GM19240 (cell line): ENCODE results near the gene GALNT9.

ENCODE experiments used
- DNase-seq: peaks from one replicate; pipeline ENCODE4 v3.0.0; 2011; ENCODE audit warnings: low spot score; ENCODE audit not compliant: insufficient read length

The GALNT9 gene

DNA sequence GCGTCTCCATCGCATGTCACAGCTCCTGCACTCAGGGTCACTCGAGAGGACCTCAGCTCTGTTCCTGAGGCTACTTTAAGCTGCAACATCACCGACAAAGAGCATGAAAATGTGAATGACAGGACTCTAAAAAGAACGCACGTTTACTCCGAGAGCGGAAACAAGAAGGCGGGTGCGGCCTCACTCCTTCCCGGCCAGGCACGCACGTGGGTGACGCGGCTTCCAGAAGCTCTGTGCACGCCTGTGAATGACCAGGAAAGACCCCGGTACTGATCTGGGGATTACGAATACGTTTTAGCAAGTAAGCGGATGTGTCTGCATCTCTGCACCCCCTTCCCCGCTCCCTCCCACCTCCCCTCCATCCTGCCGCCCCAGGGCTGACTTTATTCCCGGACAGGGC is 15.2 kb upstream of the GALNT9 start:
- no peak for DNase-seq

DNA sequence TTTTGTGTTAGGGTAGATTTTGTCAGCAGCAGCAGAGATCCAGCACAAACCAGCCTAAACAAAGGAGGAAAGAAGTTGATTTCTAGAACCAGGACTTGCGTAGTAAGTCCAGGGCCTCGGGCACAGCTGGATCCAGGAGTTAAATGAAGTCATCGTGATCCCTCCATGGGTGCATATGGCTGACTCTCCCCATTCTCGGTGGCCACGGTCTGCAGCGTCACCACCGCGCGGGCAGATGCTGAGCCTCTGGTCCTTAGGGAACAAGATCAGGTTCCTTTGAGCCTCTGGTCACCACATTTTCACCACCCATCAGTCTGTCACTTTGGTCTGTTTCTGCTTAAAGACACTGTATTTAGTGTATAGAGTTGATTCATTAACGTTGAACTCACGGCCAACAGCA is 14.8 kb upstream of the GALNT9 start:
- no peak for DNase-seq

DNA sequence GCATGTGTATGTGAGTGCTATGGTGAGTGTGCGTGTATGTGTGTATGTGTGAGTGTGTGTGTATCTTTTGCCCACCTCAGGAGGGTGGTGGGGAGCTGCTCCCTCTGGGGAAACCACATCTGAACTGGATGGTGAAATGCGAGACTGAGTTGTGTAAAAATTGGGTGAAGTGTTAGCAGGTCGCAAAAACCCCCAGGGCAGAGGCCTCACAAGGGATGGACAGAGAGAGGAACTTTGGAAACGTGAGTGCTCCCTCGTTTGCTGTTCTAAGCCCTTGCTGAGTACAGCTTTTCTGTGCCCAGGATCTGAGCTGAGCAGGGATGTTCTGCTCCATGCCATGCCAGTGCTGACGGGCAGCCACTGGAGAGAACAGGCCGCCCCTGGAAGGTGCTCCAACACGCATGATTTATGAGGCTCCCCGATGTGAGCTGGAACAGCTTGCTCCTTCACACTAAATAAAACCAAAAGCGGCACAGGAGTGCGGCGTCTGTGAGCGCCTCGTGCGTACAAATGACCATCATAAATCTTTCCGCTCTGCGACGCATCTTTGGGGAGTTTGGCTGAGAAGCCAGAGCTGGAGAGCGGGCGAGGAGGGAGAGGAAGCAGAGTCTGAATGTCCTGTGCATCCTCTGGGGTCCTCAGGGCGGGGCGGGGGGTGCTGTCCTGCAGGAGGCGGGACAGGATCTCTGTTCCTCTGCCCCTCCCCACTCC is 14.1 kb upstream of the GALNT9 start:
- DNase-seq = no peak

DNA sequence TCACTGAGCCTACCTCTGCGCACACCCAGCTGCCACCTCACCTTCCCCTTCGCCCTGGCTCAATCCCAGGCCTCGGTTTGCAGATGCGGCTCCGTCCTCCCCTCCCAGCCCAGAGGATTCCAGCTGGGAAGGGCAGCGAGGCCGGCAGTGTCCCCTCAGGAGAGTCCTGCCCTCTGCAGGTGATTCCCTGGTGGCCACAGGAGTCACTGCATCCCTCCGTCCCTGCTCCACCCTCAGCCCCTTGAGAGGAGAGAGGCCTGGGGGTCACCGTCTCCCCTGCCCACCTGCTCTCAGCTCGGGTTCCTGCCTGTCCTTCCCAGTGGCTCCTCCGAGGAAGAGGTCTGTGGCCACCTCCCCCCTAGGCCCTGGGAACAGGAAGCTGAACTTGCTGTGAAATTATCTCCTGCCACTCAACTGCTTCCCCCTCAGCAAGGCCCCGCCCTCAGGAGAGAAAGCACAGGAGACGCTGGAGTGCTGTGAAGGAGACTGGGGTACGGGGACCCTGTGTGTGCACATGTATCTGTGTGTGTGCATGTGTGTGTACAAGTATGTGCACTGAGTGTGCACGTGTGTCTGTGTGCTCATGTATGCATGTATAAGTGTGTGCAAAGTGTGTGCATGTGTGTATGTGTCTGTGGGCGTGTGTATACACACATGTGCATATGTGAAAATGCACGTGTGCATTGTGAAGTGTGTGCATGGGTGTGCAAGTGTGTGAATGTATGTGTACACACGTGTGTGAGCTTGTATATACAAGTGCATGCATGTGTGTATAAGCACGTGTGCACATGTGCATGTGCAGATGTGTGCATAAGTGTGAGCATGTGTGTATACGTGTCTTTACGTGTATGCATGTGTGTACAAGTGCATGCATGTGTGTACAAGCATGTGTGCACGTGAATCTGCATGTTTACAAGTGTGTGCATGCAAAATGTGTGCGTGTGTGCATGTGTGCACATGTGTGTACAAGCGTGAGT is 13.2 kb upstream of the GALNT9 start:
- DNase-seq = no peak

DNA sequence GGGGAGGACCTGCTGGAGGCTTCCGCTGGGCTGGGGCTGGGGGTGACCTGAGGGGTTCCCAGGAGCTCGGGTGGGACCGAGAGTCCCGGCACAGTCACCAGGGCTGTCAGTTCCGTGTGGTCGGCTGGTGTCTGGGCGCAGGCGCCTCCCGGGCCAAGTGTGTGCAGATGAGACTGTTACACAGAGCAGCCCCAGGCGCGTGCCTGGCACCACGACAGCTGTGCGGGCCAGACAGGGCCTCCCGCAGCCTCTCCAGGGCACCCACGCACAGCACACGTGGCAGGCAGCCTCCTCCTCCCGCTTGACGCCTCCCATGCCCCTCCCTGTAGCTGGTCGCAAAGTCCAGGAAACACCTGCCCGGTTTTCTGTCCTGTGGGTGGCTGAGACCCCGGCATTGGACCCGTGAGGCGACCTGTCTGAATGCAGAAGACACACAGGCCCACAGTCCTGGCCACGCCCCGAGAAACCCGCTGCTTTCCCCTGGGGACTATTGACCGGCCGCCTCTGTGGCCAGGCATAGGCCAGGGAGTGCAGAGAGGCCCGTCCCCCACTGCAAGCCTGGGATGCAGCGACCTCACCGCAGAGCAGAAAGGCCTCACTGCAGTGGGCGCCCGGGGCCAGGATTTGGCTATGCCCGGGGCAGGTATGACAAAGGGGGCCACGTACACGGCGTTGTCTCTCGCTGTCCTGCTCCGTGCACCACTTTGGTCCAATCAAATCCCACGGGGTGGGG is 12.1 kb upstream of the GALNT9 start:
- DNase-seq = no peak

DNA sequence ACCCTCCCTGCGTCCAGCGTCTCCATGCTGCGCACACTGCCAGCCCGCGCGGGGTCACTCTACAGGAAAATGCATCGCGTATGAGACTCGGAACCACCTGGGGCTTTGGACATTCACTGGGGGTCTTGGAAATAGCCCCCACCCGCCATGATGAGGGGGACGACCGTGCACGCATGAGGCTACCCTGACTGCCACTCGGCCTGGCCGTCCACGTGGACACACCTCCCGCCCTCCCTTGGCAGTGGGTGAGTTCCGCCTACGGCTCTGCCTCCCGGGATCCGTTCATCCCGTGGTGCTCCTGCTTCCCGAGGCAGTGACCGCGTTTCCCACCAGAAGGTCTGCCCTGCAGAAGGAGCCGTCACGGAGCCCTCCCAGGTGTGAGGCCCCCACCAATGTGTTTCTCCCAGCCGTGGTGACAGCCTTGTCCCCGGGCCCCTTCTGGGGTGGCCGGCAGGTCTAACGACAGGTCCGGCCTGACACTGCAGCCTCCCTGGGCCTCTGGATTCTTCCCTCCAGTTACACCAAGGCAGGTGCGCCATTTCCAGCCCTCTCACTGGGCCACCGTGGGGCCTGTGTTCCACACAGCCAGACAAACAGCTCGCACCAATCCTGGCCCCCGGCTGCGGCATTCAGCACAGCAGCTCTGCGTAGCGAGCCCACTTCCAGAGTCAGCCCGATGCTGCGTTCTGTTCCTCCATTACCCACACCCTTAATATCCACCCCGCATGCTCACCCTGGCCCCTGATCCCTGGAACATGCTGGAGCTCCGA is 11.1 kb upstream of the GALNT9 start:
- DNase-seq = no peak

DNA sequence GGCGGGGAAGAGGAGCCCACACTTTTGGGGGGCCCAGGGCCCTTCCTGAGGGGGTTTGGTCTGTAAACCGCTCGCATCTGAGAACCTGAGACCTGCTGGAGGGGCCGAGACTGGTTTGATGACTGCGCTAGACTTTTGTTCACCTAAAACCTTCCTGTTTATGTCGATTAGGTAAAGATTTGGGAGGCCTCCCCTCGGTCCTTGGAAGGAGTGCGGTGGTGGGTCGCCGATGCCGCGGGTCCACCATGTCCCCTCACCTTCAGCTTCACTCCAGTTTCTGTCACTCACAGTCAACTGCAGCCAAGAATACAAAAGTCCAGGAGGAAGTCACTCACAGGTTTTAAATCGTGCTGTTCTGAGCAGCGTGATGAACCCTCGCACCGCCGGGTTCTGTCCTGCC is 10.5 kb upstream of the GALNT9 start:
- DNase-seq = no peak

DNA sequence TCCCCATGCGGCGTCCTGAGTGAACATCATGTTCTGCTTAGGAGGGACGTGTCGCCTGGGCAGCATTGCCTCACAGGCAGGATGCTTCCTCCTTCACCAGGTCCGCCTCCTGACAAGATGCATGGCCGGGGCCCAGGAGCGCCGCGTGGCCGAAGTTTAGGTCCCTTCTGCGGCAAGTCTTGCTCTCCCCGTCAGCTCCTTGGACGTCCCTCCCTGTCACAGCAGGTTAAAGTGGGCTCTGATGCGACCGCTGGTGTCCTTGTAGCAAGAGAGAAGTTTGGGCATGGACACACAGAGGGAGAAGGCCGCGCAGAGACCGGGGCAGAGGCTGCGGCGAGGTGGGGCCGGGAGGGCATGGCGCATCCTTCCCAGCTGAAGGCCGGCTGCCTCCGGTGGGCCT is 9.4 kb upstream of the GALNT9 start:
- DNase-seq = no peak

DNA sequence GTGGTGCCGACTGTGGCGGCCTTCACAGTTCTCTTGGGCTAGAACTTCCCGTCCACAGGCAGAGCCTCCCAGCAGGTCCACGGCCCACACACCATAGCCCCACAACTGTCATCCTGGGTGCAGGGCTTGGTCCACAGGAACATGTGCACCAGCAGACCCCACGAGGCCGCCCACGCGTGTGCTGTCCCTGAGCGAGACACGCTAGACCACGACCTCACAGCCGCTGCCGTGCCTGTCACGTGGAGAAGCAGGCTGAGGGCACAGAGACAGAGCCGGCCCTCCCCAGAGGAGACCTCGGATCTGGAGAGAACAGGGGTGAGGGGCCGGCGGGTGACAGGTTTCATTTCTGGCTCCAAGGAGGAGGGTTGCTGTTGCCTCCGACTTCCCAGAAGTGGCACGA is 8.9 kb upstream of the GALNT9 start:
- no peak for DNase-seq

DNA sequence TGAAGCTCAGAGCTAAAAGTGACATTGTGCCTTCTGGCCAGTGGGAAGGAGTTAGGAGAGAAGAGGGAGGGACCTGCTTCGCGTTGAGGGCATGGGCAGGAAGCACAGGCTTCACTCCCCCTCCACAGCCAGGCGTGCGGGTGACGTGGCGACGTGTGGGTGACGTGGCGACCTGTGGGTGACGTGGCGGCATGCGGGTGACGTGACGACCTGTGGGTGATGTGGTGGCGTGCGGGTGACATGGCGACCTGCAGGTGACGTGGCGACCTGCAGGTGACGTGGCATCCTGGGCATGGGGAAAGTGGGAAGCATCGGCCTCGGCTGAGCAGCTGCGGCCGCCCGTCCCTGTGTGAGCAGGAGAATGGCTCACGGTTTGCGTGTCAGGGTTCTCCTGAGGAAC is 8.2 kb upstream of the GALNT9 start:
- DNase-seq = no peak

DNA sequence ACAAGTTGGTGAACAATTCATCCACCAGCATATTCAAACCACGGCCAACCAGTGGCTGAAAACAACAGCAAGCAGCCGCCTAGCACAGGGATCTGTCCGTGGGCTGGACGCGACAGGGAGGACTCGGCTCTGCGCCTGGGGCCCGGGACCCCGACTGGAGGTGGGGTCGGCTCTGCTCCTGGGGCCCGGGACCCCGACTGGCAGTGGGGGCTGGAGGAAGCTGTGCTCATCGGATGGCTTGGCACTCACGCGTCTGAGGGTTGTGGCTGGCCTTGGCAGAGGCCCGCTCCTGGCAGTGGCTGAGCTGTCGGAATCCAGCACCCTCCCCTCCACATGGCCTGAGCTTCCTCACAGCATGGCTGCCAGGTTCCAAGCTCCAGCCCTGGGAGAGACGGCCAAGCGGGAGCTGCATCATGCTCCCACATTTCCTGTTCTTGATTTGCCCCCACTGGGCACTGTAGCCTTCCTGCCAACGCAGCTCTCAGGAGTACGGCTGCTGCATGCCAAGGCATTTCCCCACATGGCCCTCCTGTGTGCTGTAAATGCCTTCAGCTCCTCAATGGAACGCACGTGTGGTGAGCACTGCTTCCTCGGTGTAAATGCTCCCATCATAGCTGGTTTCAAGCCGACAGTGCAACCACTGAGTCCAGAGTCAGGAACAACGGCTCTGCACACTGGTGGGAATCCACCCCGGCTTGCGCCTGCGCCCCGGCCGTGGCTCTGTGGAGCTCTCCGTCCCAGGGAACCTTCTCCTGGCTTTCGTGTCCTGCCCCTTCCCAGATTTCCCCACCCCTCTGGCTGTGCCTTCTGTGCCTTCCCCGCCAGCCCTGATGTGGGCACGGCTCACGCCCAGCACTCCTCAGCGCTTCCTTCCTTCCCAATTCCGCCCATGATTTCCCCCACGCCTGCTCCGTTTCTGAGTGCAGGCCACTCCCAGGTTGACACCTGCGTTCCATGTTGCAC is 7.3 kb upstream of the GALNT9 start:
- no peak for DNase-seq

DNA sequence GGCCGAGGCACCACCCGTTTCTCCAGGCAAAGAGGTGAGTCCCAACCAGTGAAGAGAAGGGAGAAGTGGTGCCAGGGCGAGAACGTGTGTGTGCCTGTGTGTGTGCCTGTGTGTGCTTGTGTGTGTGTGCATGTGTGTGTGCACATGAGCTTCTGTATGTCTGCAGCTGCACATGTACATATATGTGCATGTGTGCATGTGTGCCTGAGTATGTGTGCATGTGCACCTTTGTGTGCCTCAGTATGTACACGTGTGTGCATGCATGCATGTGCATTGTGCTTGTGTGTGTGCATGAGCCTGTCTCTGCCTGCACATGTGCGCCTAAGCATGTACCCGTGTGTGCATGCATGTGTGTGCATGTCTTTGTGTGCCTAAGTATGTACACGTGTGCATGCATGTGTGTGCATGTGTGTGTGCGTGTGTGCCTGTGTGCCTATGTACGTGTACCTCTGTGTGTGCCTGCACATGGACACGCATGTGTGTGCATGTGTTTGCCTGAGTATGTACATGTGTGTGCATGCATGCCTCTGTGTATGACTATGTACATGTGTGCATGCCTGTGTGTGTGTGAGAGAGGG is 5.9 kb upstream of the GALNT9 start:
- no peak for DNase-seq

DNA sequence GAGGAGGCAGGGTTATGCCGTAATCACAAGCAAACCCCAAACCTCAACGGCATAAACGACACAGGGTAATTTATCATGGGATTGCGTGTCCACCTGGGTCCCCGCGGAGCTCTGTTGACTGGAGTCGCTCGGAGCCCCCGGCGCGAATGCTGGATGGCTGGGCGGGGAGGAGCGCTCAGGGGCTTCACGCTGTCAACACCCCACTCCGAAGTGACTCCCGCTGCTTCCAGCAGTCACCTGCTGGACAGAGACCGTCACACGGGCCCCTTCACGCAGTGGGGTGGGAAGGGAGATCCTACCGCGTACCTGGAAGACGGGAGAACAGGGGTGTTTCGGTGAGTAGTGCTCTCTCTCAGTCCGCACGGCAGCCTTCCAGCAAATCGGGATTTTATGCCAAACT is 4.4 kb upstream of the GALNT9 start:
- no peak for DNase-seq

DNA sequence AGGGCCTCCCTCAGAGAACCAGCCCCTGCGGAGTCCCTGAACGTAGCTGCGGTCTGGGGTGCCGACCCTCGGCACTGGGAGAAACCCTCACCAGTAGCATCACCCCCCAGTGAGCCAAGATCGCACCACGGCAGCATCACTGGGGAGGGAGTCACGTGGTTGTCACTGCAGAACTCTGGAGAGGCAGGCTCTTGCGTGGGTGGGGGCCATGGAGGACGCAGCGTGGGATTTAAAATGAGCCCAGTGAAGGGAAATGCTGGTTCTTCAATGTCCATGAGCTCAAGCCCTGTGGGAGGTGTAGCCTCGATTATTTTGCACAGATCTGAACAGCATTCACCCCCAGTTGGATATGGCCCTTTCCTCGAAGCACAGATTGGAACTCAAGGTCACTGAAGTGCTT is 3.9 kb upstream of the GALNT9 start:
- no peak for DNase-seq

DNA sequence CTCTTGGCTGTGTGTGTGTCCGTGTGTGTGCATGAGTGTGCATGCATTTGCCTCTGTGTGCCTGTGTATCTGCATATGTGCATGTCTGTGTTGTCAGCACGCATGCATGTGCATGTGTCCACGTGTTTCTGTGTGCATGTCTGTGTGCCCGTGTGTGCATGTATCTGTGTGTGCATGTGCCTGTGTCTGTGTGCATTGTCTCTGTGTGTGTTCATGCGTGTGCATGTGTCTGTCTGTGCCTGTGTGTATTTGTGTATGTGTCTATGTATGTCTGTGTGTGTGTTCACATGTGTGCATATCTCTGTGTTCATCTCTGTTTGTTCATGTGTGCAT is 1.1 kb upstream of the GALNT9 start:
- no peak for DNase-seq

DNA sequence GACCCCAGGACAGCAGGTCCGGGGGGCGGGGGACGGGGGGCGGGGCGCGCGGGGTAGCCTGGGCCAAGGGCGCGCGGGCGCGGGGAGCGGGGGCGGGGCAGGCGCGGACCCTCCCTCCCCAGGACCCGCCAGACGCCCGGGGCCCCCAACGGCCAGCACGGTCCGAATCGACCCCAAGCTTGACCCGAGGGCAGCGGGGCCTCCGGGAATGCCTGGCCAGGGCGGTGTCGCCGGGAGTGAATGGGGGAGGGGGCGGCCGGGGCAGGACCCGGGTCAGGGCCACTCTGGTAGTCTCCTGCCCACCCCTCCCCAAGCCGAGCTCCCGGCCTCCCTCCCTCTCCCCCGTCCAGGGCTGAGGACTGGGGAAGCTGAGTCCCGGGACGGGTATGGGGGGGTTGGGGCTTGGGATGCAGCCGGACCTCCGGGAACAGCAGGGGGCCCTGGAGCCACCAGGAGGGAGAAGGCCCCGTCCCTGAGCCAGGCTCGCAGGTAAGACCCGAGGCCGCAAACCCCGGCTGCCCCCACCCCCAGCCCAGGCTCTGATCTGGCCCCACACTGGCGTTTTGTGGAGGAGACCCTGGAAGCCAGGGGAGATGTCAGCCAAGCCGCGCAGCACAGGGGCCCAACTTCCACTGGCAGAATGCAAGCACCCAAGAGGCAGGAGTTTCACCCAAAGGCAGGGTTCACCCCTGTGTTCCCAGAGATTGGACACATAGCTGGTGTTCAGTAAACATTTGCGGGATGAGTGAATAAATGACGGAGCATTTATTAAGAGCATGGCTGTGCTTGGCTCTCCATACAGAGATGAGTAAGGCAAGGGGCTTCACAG is 545 bp upstream of the GALNT9 start:
- DNase-seq = no peak

DNA sequence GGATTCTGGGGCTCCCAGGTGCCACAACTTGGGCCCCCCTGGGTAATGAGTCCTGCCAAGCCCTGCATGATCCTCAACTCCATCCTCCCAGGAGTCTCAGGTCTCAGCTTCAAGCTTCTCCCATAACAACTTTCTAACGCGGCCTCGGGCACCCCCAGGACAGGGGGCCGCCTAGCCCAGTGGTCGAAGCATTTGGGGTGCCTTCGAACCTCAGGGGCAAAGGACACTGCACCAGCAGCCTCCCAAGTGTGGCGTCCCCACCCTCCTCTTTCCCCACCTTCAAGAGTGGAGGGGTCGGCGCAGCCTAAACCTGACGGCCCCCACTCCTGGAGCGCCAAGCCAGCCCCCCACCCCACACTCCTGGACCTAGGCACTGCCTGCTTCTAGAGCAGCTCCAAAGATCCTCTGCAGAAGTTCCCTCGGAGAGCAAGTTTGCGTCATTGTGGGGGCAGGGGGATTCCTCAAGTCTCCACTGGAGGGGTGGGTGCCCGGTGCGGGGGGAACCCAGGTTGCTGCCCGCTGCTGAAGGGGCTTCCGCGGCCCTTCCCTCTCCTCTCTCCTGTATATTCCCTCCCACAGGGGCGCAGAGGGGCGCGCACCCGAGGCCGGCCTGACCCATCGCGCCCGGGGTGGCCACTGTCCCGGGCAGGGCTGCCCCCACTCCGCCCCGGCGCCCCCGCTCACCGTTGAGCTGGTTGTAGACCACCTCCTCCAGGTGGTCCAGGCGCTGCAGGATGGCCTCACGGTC is 933 bp downstream of the GALNT9 start:
- no peak for DNase-seq
